Panc1 (cell line): ENCODE data around the gene PFN3. TPM values are rescaled to one million over a fixed set of nuclear protein-coding genes. Genes with fewer than 3 reads are reported as not detected.
"Not testable (repeated sequence)": the region's sequence is repeated elsewhere in the genome, so short reads cannot be mapped to it uniquely, and the experiment has no call there.

Experiments used
- ATAC-seq: fragments of 200-7000 bp; cut with Tn5 transposase; 2 replicates; pipeline ENCODE4 v1.9.1; 2020; ENCODE audit warnings: mild to moderate bottlenecking, moderate library complexity
- BruUV-seq: library from RNA; stranded (reverse); fragments of 400-500 nt; replicated peaks from 2 replicates; lab custom pipeline; 2021; lab: Mats Ljungman, UMichigan
- CTCF ChIA-PET: fragments of 300-600 bp; sonication (Branson Sonifier 250); formaldehyde crosslinking; loops from one replicate; lab custom pipeline; 2022; ENCODE audit warnings: antibody characterized with exemption; lab: Charles Lee
- POLR2A ChIA-PET: fragments of 300-600 bp; sonication (Branson Sonifier 250); formaldehyde crosslinking; loops from one replicate; lab custom pipeline; 2022; ENCODE audit warnings: antibody characterized with exemption; lab: Charles Lee
- DNase-seq: peaks from one replicate; pipeline ENCODE4 v3.0.0-alpha.2; 2010; ENCODE audit warnings: low read depth, low spot score
- H3K27ac ChIP-seq: 2 replicates; pipeline ENCODE4 v1.5.1; 2011; ENCODE audit warnings: mild to moderate bottlenecking, low read length, inconsistent platforms
- H3K27me3 ChIP-seq: fragments of 200-500 bp; sonication (Bioruptor generic); 2 replicates; pipeline ENCODE4 v1.6.0; 2014; ENCODE audit warnings: low read length, inconsistent platforms; ENCODE audit not compliant: control insufficient read depth, insufficient read depth
- H3K36me3 ChIP-seq: fragments of 200-500 bp; sonication (Bioruptor generic); 2 replicates; pipeline ENCODE4 v1.5.1; 2014; ENCODE audit warnings: inconsistent platforms, mild to moderate bottlenecking, low read length, moderate library complexity; ENCODE audit not compliant: control insufficient read depth, insufficient read depth
- H3K4me1 ChIP-seq: 2 replicates; pipeline ENCODE4 v1.5.1; 2011; ENCODE audit warnings: inconsistent platforms, mild to moderate bottlenecking, low read length, moderate library complexity; ENCODE audit not compliant: control insufficient read depth, insufficient read depth
- H3K4me3 ChIP-seq, 2 experiments: 2 replicates each; pipeline ENCODE4 v1.5.1; 2011 to 2012; ENCODE audit warnings: low read depth in 2 of 2, low read length in 2 of 2, mild to moderate bottlenecking in 2 of 2, inconsistent platforms in 1 of 2, moderate library complexity in 1 of 2
- H3K9me3 ChIP-seq: fragments of 200-500 bp; sonication (Bioruptor generic); 2 replicates; pipeline ENCODE4 v1.5.1; 2014; ENCODE audit warnings: low read depth, mild to moderate bottlenecking, inconsistent platforms, low read length, moderate library complexity; ENCODE audit not compliant: control insufficient read depth, insufficient read depth
- POLR2AphosphoS5 ChIP-seq: IDR thresholded peaks from 2 replicates; pipeline ENCODE4 v1.6.1; 2012; ENCODE audit warnings: mild to moderate bottlenecking, low read depth, low read length, moderate library complexity
- SIN3A ChIP-seq: IDR thresholded peaks from 2 replicates; pipeline ENCODE4 v1.6.1; 2012; ENCODE audit warnings: low read depth, mild to moderate bottlenecking, low read length, moderate library complexity, borderline replicate concordance; ENCODE audit not compliant: insufficient read depth
- TCF7L2 ChIP-seq: IDR thresholded peaks from 2 replicates; pipeline ENCODE4 v1.6.1; 2011; ENCODE audit warnings: mild to moderate bottlenecking, low read depth, low read length, inconsistent platforms
- in situ Hi-C: cut with HindIII; loops from 2 replicates; pipeline ENCODE4 v1.10.0; 2016; ENCODE audit warnings: low sequenced_read_pairs, low pct_unique_long_range_greater_than_20kb
- intact Hi-C: fragments of 100-400 bp; cut with micrococcal nuclease; formaldehyde crosslinking; loops from one replicate; pipeline ENCODE4 v1.10.0; 2022; ENCODE audit not compliant: unreplicated experiment
- total RNA-seq: library from RNA; stranded (reverse); gene quantifications from one replicate; pipeline ENCODE4 v1.2.1, GENCODE V29; 2021; ENCODE audit not compliant: unreplicated experiment
- TF ChIP-seq, protein P1 (sequence below): fragments of 450-650 bp; IDR thresholded peaks from 2 replicates; pipeline ENCODE4 v1.5.1; 2017; ENCODE audit warnings: mild to moderate bottlenecking
- TF ChIP-seq, protein P2 (sequence below), 2 experiments: IDR thresholded peaks; 2 replicates each; pipeline ENCODE4 v1.6.1; 2011 to 2012; ENCODE audit warnings: low read depth in 2 of 2, control low read depth in 1 of 2, low read length in 1 of 2, mild to moderate bottlenecking in 1 of 2, moderate library complexity in 1 of 2; ENCODE audit not compliant: insufficient read depth in 1 of 2

The PFN3 gene
- total RNA-seq, 1 experiment from 2014 or later = not detected

DNA sequence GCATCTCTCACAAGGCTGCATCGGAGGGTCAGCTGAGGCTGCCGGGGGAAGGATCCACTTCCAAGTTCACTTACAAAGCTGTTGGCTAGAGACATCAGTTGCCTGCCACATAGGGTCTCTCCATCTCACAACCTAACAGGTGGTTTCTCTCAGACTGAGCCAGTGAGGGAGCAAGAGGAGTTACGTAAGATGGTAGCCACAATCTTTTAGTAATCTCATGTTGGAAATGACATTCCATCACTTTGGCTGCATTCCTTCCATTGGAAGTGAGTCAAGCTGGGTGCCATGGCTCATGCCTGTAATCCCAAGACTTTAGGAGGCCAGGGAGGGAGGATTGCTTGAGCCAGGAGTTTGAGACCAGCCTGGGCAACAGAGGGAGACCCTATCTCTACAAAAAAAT is 18.6 kb upstream of the PFN3 start:
- Histone ChIP-seq H3K36me3 (no peaks in the 10 kb centered on the region), H3K4me1 (no peaks in the 10 kb centered on the region), H3K4me3 (no peak overlapping the region), H3K27ac (no peak overlapping the region), H3K9me3 (no peaks in the 10 kb centered on the region), H3K27me3 (no peaks in the 10 kb centered on the region)
- intact Hi-C loops = no loop called here
- no peak for TF ChIP-seq TCF7L2
- no peak for TF ChIP-seq SIN3A
- TF ChIP-seq POLR2AphosphoS5 = no peak
- TF ChIP-seq, protein P1, sequence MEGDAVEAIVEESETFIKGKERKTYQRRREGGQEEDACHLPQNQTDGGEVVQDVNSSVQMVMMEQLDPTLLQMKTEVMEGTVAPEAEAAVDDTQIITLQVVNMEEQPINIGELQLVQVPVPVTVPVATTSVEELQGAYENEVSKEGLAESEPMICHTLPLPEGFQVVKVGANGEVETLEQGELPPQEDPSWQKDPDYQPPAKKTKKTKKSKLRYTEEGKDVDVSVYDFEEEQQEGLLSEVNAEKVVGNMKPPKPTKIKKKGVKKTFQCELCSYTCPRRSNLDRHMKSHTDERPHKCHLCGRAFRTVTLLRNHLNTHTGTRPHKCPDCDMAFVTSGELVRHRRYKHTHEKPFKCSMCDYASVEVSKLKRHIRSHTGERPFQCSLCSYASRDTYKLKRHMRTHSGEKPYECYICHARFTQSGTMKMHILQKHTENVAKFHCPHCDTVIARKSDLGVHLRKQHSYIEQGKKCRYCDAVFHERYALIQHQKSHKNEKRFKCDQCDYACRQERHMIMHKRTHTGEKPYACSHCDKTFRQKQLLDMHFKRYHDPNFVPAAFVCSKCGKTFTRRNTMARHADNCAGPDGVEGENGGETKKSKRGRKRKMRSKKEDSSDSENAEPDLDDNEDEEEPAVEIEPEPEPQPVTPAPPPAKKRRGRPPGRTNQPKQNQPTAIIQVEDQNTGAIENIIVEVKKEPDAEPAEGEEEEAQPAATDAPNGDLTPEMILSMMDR = no peak
- TF ChIP-seq, protein P2, sequence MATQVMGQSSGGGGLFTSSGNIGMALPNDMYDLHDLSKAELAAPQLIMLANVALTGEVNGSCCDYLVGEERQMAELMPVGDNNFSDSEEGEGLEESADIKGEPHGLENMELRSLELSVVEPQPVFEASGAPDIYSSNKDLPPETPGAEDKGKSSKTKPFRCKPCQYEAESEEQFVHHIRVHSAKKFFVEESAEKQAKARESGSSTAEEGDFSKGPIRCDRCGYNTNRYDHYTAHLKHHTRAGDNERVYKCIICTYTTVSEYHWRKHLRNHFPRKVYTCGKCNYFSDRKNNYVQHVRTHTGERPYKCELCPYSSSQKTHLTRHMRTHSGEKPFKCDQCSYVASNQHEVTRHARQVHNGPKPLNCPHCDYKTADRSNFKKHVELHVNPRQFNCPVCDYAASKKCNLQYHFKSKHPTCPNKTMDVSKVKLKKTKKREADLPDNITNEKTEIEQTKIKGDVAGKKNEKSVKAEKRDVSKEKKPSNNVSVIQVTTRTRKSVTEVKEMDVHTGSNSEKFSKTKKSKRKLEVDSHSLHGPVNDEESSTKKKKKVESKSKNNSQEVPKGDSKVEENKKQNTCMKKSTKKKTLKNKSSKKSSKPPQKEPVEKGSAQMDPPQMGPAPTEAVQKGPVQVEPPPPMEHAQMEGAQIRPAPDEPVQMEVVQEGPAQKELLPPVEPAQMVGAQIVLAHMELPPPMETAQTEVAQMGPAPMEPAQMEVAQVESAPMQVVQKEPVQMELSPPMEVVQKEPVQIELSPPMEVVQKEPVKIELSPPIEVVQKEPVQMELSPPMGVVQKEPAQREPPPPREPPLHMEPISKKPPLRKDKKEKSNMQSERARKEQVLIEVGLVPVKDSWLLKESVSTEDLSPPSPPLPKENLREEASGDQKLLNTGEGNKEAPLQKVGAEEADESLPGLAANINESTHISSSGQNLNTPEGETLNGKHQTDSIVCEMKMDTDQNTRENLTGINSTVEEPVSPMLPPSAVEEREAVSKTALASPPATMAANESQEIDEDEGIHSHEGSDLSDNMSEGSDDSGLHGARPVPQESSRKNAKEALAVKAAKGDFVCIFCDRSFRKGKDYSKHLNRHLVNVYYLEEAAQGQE (IDR thresholded peaks at IDR 0.05; ENCODE audit: insufficient read depth in 1 of 2, low read depth in 2 of 2, low read length in 1 of 2) = no peak
- in situ Hi-C loops = no loop called here
- ChIA-PET POLR2A (no interaction called here), CTCF (no interaction called here)
- ATAC-seq = no peak
- BruUV-seq = no TSS peak
- DNase-seq = no peak

GRCh38 chr5:177417081-177417480 is 16.6 kb upstream of the PFN3 start:
- ATAC-seq, H3K4me3 ChIP-seq, POLR2A ChIA-PET, BruUV-seq, intact Hi-C loops, H3K27me3 ChIP-seq, H3K9me3 ChIP-seq, in situ Hi-C loops, DNase-seq, H3K36me3 ChIP-seq, H3K4me1 ChIP-seq, H3K27ac ChIP-seq: not testable (repeated sequence)
- CTCF ChIA-PET = interaction anchor here (0.7 kb wide), 1 partner anchor 28 kb away, joined by 7 read pairs; no protein-coding TSS in a partner anchor

- ATAC-seq (no peak), DNase-seq (no peak)
- H3K9me3 ChIP-seq = no peaks in the 10 kb centered on the region
- ChIA-PET CTCF (interaction anchor here (0.6 kb wide), 1 partner anchor 12 kb away, joined by 5 read pairs; the partner anchor contains the start of gene GRK6), POLR2A (no interaction called here)
- no peak for TF ChIP-seq POLR2AphosphoS5
- TF ChIP-seq, protein P1 = no peak
- TF ChIP-seq, protein P2 (IDR thresholded peaks at IDR 0.05; ENCODE audit: insufficient read depth in 1 of 2, low read depth in 2 of 2, low read length in 1 of 2) = no peak
- no peak for TF ChIP-seq SIN3A
- TF ChIP-seq TCF7L2 = no peak
- intact Hi-C loops (no loop called here), in situ Hi-C loops (no loop called here)
- no peaks in the 10 kb centered on the region for H3K27me3 ChIP-seq
- H3K4me3 ChIP-seq = no peak overlapping the region
- no peak overlapping the region for H3K27ac ChIP-seq
- BruUV-seq = no TSS peak
- H3K36me3 ChIP-seq = no peaks in the 10 kb centered on the region
- no peaks in the 10 kb centered on the region for H3K4me1 ChIP-seq
Measured at GRCh38 chr5:177414481-177414880, 14.0 kb upstream of the PFN3 start.
